H1 (cell line): ENCODE data around the gene MED1.

Experiments used
- BACH1 ChIP-seq: IDR thresholded peaks from 2 replicates; pipeline ENCODE4 v1.6.1; 2012; ENCODE audit warnings: low read length, improper control_type of control experiment
- POLR2AphosphoS5 ChIP-seq: IDR thresholded peaks from 2 replicates; pipeline ENCODE4 v1.6.1; 2011; ENCODE audit warnings: low read depth, low read length
- TF ChIP-seq, protein P1 (sequence below), 3 experiments: IDR thresholded peaks; 1 replicate in 2 of 3; 2 replicates in 1 of 3; pipeline versions ENCODE4 v1.5.1 to v1.6.1; 2011; ENCODE audit warnings: low read length in 3 of 3, mild to moderate bottlenecking in 3 of 3, inconsistent platforms in 2 of 3, low read depth in 1 of 3, moderate library complexity in 1 of 3; ENCODE audit not compliant: insufficient read depth in 1 of 3; ENCODE audit errors: control extremely low read depth in 1 of 3

DNA sequence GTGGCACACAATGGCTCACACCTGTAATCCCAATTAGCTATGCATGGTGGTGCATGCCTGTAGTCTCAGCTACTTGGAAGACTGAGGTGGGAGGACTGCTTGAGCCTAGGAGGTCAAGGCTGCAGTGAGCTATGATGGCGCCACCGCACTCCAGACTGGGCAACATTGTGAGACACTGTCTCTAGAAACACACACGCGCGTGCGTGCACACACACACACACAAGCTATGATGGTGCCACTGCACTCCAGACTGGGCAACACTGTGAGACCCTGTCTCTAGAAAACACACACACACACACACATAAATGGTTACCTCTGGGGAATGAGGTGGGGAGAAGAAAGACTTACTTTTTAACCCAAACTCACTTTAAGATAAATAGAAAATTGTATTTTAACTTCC lies 66.0 kb downstream of the MED1 start:
- TF ChIP-seq, protein P1, sequence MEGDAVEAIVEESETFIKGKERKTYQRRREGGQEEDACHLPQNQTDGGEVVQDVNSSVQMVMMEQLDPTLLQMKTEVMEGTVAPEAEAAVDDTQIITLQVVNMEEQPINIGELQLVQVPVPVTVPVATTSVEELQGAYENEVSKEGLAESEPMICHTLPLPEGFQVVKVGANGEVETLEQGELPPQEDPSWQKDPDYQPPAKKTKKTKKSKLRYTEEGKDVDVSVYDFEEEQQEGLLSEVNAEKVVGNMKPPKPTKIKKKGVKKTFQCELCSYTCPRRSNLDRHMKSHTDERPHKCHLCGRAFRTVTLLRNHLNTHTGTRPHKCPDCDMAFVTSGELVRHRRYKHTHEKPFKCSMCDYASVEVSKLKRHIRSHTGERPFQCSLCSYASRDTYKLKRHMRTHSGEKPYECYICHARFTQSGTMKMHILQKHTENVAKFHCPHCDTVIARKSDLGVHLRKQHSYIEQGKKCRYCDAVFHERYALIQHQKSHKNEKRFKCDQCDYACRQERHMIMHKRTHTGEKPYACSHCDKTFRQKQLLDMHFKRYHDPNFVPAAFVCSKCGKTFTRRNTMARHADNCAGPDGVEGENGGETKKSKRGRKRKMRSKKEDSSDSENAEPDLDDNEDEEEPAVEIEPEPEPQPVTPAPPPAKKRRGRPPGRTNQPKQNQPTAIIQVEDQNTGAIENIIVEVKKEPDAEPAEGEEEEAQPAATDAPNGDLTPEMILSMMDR (IDR thresholded peaks at IDR 0.05; ENCODE audit: control extremely low read depth in 1 of 3, insufficient read depth in 1 of 3, low read depth in 1 of 3, low read length in 3 of 3): no peak
- no peak for TF ChIP-seq POLR2AphosphoS5
- no peak for TF ChIP-seq BACH1
